ENCODE data around the gene TXK.
"Not testable (repeated sequence)": the region's sequence is repeated elsewhere in the genome, so short reads cannot be mapped to it uniquely, and the experiment has no call there.

TXK gene

GRCh38 chr4:48134081-48134480, at the start of gene TXK:
TSS of gene TXK (minus strand) at chr4:48134250. CDS start at chr4:48134170, 80 bp downstream.
- TF ChIP-seq ZNF274 (IDR thresholded peaks at IDR 0.05; ENCODE audit: low read depth, low read length) = no peak
- no peak within 1 kb of the TSS for H3K4me3 ChIP-seq (ENCODE audit: low read length)

GRCh38 chr4:48180234-48180633, 46.2 kb upstream of the TXK start:
- no peak for TF ChIP-seq ZNF274 (IDR thresholded peaks at IDR 0.05; ENCODE audit: low read depth, low read length)
- H3K4me3 ChIP-seq (ENCODE audit: low read length) = no peak overlapping the region

GRCh38 chr4:48178931-48179330, 44.9 kb upstream of the TXK start:
- H3K4me3 ChIP-seq (ENCODE audit: low read length) = no peak overlapping the region
- TF ChIP-seq ZNF274 (IDR thresholded peaks at IDR 0.05; ENCODE audit: low read depth, low read length) = no peak

- no peak overlapping the region for H3K4me3 ChIP-seq (ENCODE audit: low read length)
- no peak for TF ChIP-seq ZNF274 (IDR thresholded peaks at IDR 0.05; ENCODE audit: low read depth, low read length)
Observed at GRCh38 chr4:48175806-48176205, 41.8 kb upstream of the TXK start.

GRCh38 chr4:48175328-48175727, 41.3 kb upstream of the TXK start:
- no peak for TF ChIP-seq ZNF274 (IDR thresholded peaks at IDR 0.05; ENCODE audit: low read depth, low read length)
- no peak overlapping the region for H3K4me3 ChIP-seq (ENCODE audit: low read length)

GRCh38 chr4:48173056-48173991, 39.3 kb upstream of the TXK start:
- peak overlapping the region; percentile 26; the same call in 1 of the 2 replicates for H3K4me3 ChIP-seq (ENCODE audit: low read length)
- TF ChIP-seq ZNF274 (IDR thresholded peaks at IDR 0.05; ENCODE audit: low read depth, low read length) = no peak

GRCh38 chr4:48172651-48173050, 38.6 kb upstream of the TXK start:
- no peak for TF ChIP-seq ZNF274 (IDR thresholded peaks at IDR 0.05; ENCODE audit: low read depth, low read length)
- H3K4me3 ChIP-seq (ENCODE audit: low read length) = no peak overlapping the region

GRCh38 chr4:48169636-48170035, 35.6 kb upstream of the TXK start:
- no peak for TF ChIP-seq ZNF274 (IDR thresholded peaks at IDR 0.05; ENCODE audit: low read depth, low read length)
- no peak overlapping the region for H3K4me3 ChIP-seq (ENCODE audit: low read length)

GRCh38 chr4:48167538-48168263, 33.7 kb upstream of the TXK start:
- no peak for TF ChIP-seq ZNF274 (IDR thresholded peaks at IDR 0.05; ENCODE audit: low read depth, low read length)
- H3K4me3 ChIP-seq (ENCODE audit: low read length) = no peak overlapping the region

- not testable (repeated sequence) for H3K4me3 ChIP-seq (ENCODE audit: low read length)
Observed at GRCh38 chr4:48164561-48164960, 30.5 kb upstream of the TXK start.

GRCh38 chr4:48163746-48164145, 29.7 kb upstream of the TXK start:
- no peak for TF ChIP-seq ZNF274 (IDR thresholded peaks at IDR 0.05; ENCODE audit: low read depth, low read length)
- H3K4me3 ChIP-seq (ENCODE audit: low read length) = no peak overlapping the region

GRCh38 chr4:48162162-48162561, 28.1 kb upstream of the TXK start:
- TF ChIP-seq ZNF274 (IDR thresholded peaks at IDR 0.05; ENCODE audit: low read depth, low read length) = no peak
- H3K4me3 ChIP-seq (ENCODE audit: low read length) = no peak overlapping the region

GRCh38 chr4:48157271-48157670, 23.2 kb upstream of the TXK start:
- no peak for TF ChIP-seq ZNF274 (IDR thresholded peaks at IDR 0.05; ENCODE audit: low read depth, low read length)
- H3K4me3 ChIP-seq (ENCODE audit: low read length) = no peak overlapping the region

GRCh38 chr4:48156423-48156822, 22.4 kb upstream of the TXK start:
- no peak for TF ChIP-seq ZNF274 (IDR thresholded peaks at IDR 0.05; ENCODE audit: low read depth, low read length)
- no peak overlapping the region for H3K4me3 ChIP-seq (ENCODE audit: low read length)

All from GM08714 (cell line).